HG02943 (cell line): Measurements from ENCODE around the gene CASP12.
"Not testable (repeated sequence)": the region's sequence is repeated elsewhere in the genome, so short reads cannot be mapped to it uniquely, and the experiment has no call there.

Experiments
- ATAC-seq: cut with Tn5 transposase; IDR thresholded peaks from one replicate; pipeline ENCODE4 v1.9.1; 2021; ENCODE audit warnings: mild to moderate bottlenecking, low read depth, moderate library complexity; ENCODE audit not compliant: unreplicated experiment

Gene CASP12

GRCh38 chr11:104897891-104898684 is at the start of gene CASP12:
Gene CASP12, minus strand, starts transcription at chr11:104898460.
- ATAC-seq, result no peak

DNA sequence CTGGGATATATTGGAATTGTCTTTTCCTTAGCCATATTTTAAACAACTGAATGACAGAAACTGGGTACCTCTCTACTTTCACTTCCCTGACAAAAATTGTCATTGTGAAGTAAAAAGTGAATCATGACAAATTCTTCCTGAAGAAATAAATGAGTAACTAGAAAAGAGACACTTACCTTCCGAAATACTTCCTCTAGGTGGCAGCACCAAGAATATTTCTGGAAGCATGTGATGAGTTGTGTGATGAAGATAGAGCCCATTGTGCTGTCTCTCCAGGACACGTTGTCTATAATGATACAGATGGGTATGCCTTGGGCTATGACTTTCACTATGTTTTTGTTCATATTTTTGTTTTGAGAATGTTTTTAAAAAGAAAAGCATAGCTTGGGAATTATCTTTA is 48.6 kb upstream of the CASP12 start:
- peak; percentile 89 for ATAC-seq

- no peak for ATAC-seq
Observed at GRCh38 chr11:104944076-104944475, 45.8 kb upstream of the CASP12 start.

DNA sequence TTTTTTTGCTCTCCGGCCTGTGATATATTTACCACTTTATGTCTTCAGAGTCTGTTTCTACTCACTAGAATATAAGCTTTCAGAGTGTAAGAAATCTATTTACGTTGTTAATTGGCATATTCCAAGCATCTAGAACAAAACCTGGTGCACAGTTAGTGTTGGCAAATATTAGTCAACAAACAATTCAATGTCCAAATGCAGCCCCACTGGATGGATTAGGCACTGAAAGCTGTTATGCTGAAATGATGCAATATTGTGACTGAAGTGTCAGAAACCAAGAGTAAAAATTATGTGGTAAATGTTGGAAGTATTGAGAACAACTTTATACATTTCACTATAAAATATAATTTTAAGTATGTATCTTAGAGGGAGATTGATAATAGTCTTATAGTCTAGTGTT is 45.3 kb upstream of the CASP12 start:
- ATAC-seq, result no peak

- no peak for ATAC-seq
Observed at GRCh38 chr11:104934594-104934993, 36.3 kb upstream of the CASP12 start.

GRCh38 chr11:104934073-104934472 is 35.8 kb upstream of the CASP12 start:
- not testable (repeated sequence) for ATAC-seq

GRCh38 chr11:104928811-104929210 is 30.6 kb upstream of the CASP12 start:
- ATAC-seq, result no peak

GRCh38 chr11:104926771-104927611 is 28.7 kb upstream of the CASP12 start:
- ATAC-seq, result no peak

DNA sequence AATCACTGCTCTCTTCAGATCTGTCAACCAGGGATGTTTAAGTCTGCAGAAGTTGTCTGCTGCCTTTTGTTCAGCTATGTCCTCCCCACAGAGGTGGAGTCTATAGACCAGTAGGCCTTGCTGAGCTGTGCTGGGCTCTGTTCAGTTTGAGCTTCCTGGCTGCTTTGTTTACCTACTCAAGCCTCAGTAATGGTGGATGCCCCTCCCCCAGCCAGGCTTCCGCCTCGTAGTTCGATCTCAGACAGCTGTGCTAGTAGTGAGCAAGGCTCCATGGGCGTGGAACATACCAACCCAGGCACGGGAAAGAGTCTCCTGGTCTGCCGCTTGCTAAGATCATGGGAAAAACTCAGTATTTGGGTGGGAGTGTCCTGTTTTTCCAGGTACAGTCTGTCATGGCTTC is 27.6 kb upstream of the CASP12 start:
- ATAC-seq, result no peak

GRCh38 chr11:104918113-104918824 is 20.0 kb upstream of the CASP12 start:
- ATAC-seq, result peak; percentile 67

DNA sequence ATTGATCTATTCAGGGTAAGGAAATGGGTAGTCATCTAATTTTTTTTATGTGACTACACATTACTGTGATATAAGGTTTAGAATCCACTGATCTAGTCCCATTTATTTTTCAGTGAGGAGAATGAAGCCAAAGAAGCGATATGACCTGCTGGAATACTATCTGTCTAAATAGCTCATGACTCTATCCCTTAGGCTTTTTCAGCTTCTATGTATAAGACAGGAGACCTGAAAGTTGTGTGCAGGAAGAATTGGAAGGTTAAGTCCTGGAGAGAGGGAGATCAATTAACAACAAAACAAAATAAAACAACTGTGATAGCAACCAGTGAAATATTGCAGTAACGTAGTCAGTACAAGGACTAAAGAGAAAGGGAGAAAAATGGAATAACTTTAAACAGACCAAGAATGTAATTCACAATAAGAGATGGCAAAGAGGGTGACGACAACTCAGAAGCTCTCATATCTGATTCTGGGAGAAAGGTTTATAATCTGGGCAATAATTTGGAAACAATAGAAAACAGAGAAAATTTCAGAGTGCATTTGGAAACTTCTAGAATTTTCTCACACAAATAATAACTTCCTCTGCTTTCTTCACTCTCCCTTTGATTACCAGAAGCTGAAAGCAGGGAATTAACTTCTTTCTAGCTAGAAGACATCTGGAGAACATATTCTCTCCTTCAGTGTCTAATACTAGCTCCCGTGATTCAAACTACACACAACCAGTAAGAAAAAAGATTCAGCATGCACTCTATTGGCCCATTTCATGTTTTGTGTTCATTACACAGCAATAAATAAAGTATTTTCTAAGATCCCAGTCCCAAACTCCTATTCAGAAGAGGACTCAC is 19.2 kb upstream of the CASP12 start:
- peak; percentile 17 for ATAC-seq

DNA sequence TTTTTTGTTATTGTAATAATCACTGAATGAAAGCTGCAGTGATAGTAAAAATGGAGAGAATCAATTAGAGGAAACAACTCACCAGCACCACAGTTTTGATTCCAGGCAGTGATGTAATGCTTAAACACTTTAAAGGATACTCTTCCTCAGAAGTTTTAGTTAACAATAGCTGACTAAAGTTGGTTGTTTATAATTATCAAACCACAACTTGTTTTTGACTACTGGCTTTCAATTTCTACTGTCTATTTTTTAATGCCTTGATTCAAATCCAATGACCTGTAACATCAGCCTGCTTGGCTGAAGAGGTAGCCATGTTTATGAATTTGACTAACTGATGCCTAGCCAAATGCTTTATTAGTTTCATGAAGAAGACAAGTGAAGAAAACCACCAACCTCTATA is 18.2 kb upstream of the CASP12 start:
- ATAC-seq, result no peak

- ATAC-seq, result no peak
Observed at GRCh38 chr11:104912102-104912501, 13.8 kb upstream of the CASP12 start.

- no peak for ATAC-seq
Observed at GRCh38 chr11:104908186-104908531, 9.9 kb upstream of the CASP12 start.

DNA sequence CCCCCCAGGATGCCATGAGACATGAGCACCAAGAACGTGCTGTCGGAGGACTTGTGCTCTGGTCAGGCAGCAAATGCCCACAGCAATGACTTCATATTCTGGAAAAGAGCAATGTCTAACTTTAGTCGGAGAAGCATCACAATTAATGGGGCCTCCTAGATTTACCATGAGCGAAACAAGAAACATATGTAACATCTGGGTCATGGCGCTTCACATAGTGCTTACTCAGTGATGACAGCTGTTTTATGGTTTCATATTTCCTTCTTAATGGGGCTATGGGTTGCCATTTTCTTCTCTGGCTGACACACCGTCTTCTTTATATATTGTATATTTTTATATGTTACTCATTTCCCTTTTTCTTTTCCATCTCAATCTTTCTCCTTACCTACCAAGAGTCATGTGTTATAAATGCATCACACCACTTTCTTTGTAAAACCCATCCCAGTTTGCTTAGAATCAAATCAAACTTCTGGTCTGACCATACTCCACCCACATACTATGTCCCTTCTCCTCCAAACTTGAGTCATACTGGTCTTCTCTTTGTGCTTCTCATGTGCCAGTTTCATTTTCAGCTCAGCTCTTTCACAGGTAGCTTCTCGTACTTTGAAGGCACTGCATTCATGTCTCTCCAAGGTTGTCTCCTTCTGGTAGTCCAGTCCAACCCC is 9.4 kb upstream of the CASP12 start:
- peak; percentile 90 for ATAC-seq

GRCh38 chr11:104905271-104905670 is 7.0 kb upstream of the CASP12 start:
- no peak for ATAC-seq

- ATAC-seq, result no peak
Observed at GRCh38 chr11:104899226-104899625, 966 bp upstream of the CASP12 start.

GRCh38 chr11:104898685-104899013 is 389 bp upstream of the CASP12 start:
- ATAC-seq, result no peak

DNA sequence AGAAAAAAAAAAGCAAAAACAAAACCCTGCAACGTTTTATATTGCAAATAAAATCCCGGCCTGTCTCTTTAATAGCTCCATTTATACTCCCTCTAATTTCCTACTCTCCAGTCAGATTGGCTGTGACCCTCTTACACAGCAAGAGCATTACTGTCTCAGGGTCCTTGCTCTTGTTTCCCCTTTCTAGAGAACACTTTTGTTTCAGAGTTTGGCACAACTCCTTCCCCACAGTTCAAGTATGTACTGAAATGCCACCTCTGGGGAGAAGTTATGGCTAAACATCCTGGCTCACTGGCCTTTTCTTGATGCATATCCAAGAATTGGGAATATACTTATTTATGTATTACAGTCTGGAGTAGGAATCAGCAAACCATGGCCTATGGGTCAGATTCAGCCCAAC is 2.6 kb downstream of the CASP12 start:
- ATAC-seq, result no peak

DNA sequence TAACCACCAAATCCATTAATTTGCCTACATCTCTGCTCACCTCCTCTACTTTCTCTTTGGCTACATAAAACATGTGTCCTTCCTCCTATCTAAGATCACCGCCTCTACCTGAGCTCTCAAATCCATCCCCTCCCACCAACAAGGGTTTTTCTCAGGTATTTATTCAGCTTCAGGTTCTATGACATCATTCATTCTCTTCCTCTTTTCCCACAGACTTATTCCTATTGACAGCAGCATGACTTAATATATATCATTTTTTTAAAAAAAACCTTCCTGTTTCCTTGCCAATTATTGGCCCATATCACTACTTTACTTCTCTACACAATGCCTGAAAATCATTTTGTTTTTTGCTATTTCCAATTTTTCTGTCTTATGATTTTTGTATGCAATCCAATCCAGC is 4.4 kb downstream of the CASP12 start:
- no peak for ATAC-seq
